GM19238 (cell line): ENCODE measurements around the gene EFCAB9.
"Not testable (repeated sequence)": the region's sequence is repeated elsewhere in the genome, so short reads cannot be mapped to it uniquely, and the experiment has no call there.

ENCODE experiments used
- DNase-seq: peaks from one replicate; pipeline ENCODE4 v3.0.0; 2011; ENCODE audit warnings: low spot score; ENCODE audit not compliant: insufficient read length

Gene EFCAB9

DNA sequence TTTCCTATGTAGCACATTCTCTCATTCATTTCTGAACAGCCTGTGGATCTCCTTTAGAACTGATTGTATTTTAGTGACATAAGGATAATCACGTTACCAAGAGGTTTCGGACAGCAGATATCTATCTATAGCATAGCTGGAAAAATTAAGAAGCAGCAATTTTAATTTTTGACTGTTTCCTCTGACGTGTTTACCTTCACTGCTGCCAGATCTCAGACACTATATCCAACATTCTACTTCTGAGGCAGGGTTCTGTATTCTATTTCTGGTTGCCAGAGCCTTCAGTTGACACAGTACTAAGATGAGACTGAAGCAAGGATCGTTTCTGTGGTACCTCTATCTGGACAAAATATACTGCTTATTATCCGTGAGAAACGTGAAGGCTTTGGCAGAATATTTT is at the start of gene EFCAB9:
TSS of gene EFCAB9 (plus strand) at position 301 of the 400 bp plus-strand sequence. CDS start at position 302, 1 bp downstream.
- no peak for DNase-seq

DNA sequence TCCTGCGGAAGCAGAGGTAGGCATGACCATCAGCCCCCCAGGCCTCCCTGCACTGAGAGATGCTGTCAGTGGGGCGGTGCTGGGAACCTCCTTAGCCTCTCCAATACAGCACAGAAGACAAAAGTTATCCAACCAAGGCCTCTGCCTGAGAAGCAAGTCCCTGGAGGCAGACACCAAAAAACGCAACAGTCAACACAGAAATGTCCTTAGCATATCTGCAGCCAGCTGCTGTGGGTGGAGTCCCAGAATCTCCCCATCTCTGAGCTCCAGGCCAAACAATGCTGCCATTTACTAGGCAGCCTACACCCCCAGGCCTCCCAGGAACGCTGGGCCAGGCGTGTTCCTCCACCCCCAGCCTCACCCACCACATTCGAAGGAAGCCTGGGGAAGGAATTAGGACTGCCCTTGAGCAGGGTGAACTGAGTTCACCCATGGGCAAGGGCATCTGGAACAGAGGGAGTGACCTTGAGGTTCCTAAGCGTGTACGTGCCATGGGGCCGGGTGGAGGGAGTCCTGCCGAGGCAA is 49.6 kb upstream of the EFCAB9 start:
- no peak for DNase-seq

DNA sequence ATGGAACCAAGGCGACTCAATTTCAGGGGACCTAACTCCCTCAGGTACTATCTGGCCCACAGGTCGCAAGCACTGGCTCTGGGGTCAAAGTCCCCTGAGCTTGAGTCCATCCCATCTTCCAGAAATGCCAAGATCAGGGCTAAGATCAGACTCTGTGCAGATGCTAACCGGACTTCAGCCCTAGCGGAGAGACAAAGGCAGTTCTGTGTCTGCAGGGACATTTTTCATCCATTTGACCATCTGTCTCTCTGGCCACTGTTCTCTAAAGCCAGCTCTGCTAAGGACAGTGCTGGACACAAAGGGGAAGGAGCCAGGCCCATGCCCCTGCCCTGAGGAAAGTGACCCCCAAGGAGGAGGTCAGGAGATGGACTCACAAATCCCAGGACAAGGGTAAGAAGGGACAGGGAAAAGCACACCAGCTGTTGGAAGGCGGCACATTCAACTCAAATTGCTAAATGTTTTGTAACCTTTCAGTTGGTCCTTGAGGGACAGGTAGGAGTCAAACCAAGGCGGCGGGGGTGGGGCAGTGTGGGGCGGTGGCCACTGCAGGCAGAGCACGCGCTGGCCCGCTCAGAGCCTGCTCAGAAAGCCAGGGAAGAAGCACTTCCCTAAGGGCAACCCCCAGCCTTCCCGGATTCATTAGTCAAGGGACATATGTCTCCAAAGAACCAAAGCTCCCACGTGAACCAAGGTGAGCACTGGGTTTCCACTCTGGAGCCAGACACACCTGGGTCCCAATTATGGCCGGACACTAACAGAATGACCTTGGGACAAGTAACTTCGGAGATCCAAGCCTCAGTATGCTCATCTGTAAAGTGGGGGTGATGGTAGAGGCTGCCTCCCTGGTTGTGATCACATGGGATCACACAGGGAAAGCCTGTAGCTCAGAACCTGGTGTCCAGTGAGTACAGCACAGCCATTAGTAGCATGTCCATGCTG is 48.8 kb upstream of the EFCAB9 start:
- DNase-seq: no peak

DNA sequence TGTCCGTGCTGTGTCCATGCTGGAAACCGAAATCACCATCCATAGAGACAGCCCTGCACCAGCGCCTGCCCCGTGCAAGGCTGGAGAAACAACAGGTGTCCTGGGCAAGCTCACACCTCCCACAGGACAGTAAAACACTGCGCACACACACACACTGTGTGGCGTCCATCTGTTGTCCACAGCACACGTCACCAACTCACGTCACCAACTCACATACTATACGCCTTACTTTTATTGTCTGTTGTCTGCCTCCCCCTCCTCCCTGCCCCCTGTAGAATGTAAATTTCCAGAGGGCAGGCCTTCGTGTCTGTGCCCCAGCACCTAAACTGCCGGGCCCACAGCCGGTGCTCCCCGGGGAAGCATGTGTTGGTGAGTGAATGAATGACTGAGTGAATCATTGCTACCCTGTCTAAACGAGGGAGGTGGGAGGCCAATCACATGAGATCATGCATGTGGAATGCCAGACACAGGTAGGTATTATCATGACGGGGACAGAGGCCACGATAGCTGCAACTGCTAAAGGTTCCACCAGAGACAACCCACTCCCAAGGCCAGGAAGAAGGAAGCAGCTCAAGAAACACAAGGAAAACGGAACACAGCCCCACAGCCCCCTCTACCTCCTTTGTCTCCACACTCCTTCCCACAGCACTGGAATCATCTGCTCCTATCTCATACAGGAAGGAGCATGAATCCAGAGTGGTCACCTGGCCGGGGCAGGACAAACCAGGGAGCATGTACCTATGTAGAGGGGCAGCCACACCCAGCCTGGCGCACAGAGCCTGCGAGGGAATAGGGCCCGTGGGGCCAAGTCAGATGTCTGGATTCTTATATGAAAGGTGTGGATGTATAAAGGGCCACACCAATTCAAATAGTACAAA is 47.9 kb upstream of the EFCAB9 start:
- DNase-seq: no peak

DNA sequence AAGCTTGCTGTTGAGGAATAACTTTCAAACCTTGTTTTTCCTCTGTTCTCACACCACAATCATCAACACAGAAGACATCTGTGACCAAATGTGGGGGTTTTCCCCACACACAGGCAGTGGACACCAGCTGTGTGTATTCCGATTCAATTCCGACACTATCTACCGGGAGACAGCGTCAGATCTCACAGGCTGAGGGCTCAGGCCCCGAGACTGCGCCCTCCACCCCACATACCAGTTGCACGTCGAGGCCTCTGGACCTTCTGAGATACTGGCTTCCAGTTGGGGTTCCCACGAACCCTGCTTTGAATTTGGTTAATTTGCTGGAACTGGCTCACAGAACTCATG is 47.3 kb upstream of the EFCAB9 start:
- no peak for DNase-seq

DNA sequence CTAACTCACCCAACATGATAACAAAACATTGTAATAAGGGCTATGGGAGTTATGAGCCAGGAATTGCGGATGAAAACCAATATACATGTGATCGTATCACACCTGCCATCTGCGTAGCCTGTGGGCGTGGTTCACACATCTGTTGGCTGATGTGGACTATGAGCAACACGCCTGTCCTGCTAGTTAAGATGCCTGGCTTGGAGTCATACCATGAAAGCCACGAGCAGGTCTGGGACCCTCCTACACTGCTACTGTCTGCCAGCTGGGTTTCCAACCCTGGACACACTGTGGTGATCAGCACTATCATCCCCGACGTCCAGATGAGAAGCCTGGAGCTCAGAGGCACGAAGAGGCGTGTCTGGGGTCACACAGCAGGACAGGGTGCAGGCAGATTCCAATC is 46.1 kb upstream of the EFCAB9 start:
- DNase-seq: no peak

DNA sequence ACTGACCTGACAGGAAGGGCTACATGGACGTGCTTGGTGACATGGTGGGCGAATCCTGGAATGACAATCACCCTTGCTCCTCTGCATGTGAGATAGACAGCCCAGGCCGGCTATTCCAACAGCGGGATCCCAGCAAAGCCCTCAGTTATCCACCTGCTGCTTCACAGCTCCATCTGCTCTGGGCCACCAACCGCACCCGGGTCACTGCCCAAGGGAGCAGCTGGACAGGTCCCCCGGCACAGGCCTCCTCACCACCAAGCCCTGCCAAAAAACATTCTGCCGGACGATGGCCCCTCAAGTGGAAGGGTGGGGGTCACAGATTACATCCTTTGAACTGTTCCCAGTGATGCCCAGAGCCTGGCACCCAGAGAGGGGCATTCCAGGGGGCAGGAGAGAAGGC is 45.6 kb upstream of the EFCAB9 start:
- DNase-seq: no peak

DNA sequence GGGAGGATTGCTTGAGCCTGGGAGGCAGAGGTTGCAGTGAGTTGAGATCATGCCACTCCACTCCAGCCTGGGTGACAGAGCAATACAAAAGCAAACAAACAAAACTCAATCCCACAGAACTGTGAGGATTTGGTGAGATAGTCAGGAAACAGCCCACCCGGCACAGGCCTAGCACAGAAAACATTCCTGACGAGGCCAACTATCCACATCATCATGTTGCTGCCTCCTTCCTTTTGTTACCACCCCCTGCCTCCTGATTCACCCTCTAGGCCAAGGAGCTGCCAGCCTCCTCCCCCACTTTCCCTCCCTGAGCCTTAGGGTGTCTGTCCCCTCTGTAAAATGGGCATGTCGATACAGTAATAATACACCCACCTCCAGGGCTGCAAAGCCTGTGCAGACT is 44.9 kb upstream of the EFCAB9 start:
- no peak for DNase-seq

DNA sequence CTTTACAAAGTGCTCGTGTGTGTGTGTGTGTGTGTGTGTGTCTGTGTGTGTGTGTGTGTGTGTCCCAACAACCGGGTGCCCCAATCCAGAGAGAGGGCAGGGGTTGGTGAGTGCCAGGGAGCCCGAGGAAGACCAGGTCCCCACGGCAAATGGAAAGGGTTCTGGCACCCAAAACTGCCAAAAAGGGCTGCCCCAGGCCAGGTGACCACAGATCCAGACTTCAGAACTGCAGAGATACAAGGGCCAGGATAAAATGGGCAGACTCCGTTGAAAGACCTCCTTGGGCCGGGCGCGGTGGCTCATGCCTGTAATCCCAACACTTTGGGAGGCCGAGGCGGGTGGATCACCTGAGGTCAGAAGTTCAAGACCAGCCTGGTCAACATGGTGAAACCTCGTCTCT is 44.5 kb upstream of the EFCAB9 start:
- not testable (repeated sequence) for DNase-seq

DNA sequence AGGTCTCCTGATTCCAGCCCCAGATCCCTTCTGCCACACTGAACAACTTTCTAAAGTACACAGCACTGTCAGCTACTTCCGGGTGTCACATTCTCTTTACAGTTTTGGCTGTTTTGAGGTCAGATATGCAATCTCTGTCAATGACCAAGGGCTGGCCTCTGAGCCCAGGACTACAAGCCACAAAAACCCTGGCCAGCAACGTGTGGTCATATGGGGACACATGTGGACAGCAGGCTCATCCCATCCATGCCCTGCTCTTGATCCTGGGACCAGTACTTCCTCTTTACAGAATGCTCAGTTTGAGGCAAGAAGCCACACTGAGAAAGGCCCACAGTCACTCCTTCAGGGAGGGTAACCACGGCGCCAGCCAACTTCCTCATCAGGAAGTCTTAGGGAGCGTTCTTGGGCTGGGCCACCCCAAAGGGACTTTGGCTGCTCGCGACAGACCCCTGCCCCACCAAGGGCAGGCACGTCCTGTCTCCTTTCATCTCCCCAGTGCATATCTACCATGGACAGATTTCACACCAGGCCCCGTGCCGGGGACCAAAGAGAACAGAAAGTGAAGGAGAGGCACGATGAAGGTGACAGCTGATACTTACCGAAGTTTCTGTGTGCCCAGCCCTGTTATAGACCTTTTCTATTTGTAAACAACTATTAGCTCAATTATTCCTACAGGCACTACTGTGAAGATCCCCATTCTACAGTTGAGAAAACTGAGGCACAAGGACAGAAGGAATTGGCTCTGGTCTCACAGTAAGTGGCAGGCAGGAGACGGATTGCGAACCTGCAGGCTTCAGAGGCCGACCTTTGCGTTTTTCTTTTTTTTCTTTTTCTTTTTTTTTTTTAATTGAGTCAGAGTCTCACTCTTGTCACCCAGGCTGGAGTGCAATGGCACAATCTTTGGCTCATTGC is 43.2 kb upstream of the EFCAB9 start:
- DNase-seq: peak; percentile 52

DNA sequence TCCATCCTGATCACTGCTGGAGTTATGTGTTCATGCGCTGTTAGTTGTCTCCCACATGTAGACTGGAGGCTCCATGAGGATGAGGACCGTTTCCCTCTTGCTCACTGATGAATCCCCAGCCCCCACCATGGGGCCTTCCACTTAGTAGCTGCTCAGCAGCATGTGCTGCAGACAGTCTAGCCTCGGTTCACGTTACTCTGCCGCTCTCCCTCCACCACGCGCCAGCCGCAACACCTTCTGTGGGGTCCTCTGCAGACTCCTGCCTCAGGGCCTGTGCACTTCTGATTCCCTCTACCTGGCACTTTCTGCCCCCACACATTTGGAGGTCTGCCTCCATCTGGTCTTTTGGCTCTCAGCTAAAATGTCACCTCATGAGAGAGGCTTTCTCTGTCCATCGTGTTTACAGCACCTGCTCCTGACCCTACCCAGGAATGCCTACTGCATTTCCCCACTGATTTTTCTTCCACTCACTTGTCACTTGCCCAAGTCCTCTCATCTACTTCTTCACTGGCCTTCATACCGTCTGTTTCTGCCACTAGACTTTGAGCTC is 42.2 kb upstream of the EFCAB9 start:
- DNase-seq: no peak

DNA sequence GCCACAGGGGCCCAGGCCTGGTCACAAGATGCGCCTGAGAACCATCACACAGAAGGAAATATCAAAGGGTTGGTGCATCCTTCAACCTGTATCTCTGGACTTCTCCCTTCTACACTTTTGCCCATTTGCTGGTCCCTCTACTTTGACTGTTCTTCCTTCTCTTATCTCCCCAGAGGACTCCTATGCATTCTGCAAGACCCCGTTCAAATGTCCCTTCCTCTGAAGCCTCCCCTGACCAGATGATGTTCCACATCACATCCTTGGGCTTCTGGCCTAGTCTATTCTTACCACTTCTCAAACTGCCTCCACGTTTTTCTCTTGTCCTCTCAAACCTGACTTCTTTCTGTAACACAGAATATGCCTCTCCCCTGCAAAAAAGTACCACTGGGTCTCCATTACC is 40.3 kb upstream of the EFCAB9 start:
- no peak for DNase-seq

DNA sequence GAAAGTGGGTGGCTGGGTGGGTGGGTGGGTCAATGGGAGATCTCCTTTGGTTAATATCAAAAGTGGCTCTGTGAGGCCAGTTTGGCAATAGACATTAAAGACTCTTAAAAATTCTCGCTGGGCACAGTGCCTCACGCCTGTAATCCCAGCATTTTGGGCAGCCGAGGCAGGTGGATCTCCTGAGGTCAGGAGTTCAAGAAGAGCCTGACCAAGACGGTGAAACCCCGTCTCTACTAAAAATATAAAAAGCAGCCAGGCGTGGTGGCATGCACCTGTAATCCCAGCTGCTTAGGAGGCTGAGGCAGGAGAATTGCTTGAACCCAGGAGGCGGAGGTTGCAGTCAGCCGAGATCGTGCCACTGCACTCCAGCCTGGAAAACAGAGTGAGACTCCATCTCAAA is 38.9 kb upstream of the EFCAB9 start:
- not testable (repeated sequence) for DNase-seq

DNA sequence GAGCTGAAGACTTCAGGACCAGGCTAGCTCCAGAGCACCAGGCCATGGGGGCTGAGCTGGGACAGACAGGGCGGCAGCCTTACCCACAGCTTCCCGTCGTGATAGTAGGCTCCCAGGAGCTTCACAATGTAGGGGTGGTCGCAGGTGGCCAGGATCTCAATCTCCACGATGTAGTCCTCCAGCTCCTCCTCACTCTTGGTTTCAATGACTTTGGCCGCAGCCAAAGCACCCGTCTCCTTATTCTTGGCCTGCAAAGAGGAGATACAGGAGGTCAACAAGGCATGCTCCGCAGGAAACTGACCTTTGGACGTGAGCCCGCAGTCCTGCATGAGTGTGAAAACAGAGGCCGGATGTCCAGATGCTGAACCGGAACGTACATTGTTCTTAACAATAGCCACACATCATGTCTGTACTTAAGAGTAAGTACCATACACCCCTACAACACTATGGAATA is 37.4 kb upstream of the EFCAB9 start:
- no peak for DNase-seq

DNA sequence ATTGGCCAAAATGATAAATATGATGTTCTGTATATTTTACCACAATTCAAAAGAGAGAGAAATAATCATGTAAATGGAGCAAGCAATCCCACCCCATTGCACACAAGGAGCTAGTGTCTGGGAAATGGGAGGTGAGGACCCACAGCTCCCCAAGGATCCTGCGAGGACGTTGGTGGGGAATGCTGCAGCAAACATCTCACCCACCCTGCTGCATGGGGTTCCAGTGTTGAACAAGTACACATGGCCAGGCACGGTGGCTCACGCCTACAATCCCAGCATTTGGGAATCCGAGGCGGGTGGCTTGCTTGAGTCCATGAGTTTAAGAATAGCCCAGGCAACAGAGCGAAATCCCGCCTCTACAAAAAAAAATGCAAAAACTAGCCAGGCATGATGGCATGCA is 35.0 kb upstream of the EFCAB9 start:
- DNase-seq: no peak

DNA sequence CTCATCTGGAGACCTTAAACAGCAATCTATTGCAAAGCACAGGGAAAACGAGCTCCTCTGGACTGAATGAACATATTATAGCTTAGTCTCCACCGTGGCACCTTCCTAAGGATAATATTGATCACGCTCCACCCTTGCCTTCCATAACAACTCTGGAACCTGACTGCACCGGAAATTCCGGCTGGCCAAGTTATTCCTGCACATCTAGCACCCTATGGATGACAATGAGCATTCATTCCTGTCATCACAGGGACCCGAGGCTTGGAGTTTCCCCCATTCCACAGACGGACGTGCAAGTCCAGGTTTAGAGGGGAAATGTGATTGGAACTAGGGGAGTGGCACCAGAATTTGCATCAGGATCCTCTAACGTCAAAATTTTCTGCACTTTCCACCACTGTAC is 33.5 kb upstream of the EFCAB9 start:
- no peak for DNase-seq

DNA sequence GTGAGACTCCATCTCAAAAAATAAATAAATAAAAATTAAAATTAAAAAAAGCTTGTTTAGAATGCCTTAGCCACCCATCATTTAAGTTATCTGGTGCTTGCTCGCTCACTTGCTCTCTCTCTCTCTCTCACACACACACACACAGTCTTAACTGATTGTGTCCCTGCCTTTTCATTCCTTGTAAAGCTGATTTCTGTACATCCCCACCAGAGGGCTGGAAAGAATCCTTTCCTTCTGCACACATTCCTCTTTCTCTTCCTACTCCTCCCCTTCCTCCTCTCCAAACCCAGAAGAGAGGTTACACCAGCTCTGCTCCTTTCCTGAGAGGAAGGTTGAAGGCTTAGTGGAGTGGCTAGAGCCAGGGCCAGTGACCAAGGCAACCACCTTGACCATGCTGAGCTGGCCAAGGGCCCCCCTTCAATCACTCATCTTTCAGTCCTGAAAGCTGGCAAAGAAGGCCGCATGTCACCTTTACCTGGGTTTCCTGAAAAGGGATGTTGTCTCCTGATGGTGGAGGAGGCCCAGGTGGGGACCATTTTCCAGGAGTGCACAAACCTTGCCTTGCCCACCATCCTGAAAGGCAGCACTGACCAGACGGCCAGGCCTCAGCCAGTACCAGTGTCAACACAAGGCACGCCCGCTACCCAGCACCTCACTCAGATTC is 31.5 kb upstream of the EFCAB9 start:
- DNase-seq: no peak

DNA sequence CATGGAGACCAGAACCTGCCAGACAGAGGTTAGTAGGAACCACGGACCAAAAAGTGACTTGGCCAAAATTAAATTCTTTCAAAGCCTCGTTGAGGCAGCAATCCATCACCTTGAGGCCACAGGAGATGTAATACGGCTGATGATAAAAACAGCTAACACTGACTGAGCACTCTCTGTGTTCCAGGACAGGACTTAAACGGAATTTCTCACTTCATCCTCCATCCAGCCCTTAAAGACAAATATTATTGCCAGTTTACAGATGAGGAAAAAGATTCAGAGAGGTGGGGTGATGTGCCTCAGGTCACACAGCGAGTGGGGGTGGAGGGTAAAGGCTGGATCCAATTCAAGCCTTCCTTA is 31.0 kb upstream of the EFCAB9 start:
- DNase-seq: no peak

DNA sequence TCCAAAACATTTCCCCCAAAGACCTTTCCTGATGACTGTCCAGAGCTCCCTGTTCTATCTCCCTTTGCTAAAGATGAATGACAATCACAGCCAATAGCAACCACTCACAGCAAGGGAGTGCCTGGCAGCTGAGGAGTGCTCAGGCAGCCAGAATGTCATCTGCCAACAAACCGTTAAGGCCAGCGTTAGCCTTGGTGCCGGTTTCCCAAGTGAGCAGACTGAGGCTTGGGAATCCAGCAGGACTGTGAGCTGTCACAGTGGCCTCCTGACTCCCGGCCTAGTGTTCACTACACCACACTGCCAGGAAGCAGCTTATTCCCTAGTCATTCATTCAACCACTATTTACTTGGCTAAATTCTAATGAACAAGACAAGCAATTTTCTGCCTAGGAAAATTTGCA is 30.6 kb upstream of the EFCAB9 start:
- DNase-seq: no peak

DNA sequence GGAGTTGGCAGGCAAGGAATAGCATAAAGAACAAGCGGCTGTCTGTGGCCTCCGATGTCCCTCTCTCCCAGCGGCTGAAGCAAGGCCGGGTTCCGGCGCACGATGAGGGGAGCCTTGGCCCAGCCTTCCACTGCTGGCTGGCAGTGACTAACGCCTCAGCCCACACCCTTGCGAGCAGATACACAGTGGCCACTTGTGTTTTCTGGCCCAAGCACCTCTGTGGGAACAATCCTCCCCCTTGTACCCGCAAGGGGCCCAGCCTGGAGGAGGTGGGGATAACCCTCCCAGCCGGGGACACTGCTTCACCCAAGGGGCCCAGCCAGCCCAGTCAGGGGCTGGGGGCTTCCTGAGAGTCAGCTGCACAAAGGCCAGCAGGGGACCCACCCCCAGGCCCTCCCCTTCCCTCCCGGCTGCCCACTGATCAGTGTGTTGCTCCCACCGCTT is 29.2 kb upstream of the EFCAB9 start:
- DNase-seq: no peak
